ENCODE measurements around the gene SLC15A2. TPM values are rescaled to one million over a fixed set of nuclear protein-coding genes. Genes with fewer than 3 reads are reported as not detected.

SLC15A2 gene
- polyA plus RNA-seq, 1 donor (not counting 4 experiments of a cell fraction or from before 2014, with no cell fraction given), result 2.6 TPM

GRCh38 chr3:121956363-121956762, 62.2 kb downstream of the SLC15A2 start:
- no peak overlapping the region for H3K27ac ChIP-seq (ENCODE audit: control insufficient read depth, insufficient read depth, low read length)
- dilution Hi-C loops (cut with MboI; ENCODE audit: extremely low pct_ligation_motif_present, low sequenced_read_pairs), result no loop called here
- FAIRE-seq, result no peak

GRCh38 chr3:121957674-121958415, 63.6 kb downstream of the SLC15A2 start:
- TF ChIP-seq EZH2 (IDR thresholded peaks at IDR 0.05; ENCODE audit: low read length), result no peak
- H2AFZ ChIP-seq (ENCODE audit: control insufficient read depth, low read length), result no peak overlapping the region
- dilution Hi-C loops (cut with MboI; ENCODE audit: extremely low pct_ligation_motif_present, low sequenced_read_pairs), result no loop called here
- no peaks in the 10 kb centered on the region for H3K27me3 ChIP-seq (ENCODE audit: control insufficient read depth, extremely low read depth, insufficient read depth, low read length)
- no peaks in the 10 kb centered on the region for H3K9me1 ChIP-seq (ENCODE audit: control insufficient read depth, extremely low read depth, insufficient read depth, low read length)
- H3K9me3 ChIP-seq (ENCODE audit: control insufficient read depth, low read depth, low read length), result no peaks in the 10 kb centered on the region
- H3K36me3 ChIP-seq (ENCODE audit: control insufficient read depth in 2 of 2, extremely low read depth in 1 of 2, insufficient read depth in 2 of 2, low read length in 2 of 2), result no peaks in the 10 kb centered on the region
- no peak overlapping the region for H3K4me3 ChIP-seq (ENCODE audit: control insufficient read depth in 2 of 3, extremely low read depth in 1 of 3, insufficient read depth in 2 of 3, low read depth in 1 of 3, low read length in 3 of 3)
- H3K4me2 ChIP-seq (ENCODE audit: control insufficient read depth, extremely low read depth, insufficient read depth, low read depth, low read length), result no peak overlapping the region
- no peaks in the 10 kb centered on the region for H3K4me1 ChIP-seq (ENCODE audit: control insufficient read depth, extremely low read depth, insufficient read depth, low read length)
- DNase-seq (ENCODE audit: low read depth, low spot score) (no peak), FAIRE-seq (no peak)
- H3K9ac ChIP-seq (ENCODE audit: control insufficient read depth, extremely low read depth, insufficient read depth, low read length), result no peak overlapping the region
- no peak overlapping the region for H3K27ac ChIP-seq (ENCODE audit: control insufficient read depth, insufficient read depth, low read length)
- no peaks in the 10 kb centered on the region for H4K20me1 ChIP-seq (ENCODE audit: control insufficient read depth, extremely low read depth, insufficient read depth, low read length)
- H3K79me2 ChIP-seq (ENCODE audit: control insufficient read depth, insufficient read depth, low read length), result no peaks in the 10 kb centered on the region

More at GRCh38 chr3:121956363-121956762, 62.2 kb downstream of the SLC15A2 start:
- Histone ChIP-seq H3K9me1 (ENCODE audit: control insufficient read depth, extremely low read depth, insufficient read depth, low read length) (no peaks in the 10 kb centered on the region), H3K27me3 (ENCODE audit: control insufficient read depth, extremely low read depth, insufficient read depth, low read length) (no peaks in the 10 kb centered on the region), H4K20me1 (ENCODE audit: control insufficient read depth, extremely low read depth, insufficient read depth, low read length) (no peaks in the 10 kb centered on the region), H3K4me2 (ENCODE audit: control insufficient read depth, extremely low read depth, insufficient read depth, low read depth, low read length) (no peak overlapping the region), H3K79me2 (ENCODE audit: control insufficient read depth, insufficient read depth, low read length) (no peaks in the 10 kb centered on the region), H2AFZ (ENCODE audit: control insufficient read depth, low read length) (no peak overlapping the region), H3K9ac (ENCODE audit: control insufficient read depth, extremely low read depth, insufficient read depth, low read length) (no peak overlapping the region), H3K9me3 (ENCODE audit: control insufficient read depth, low read depth, low read length) (no peaks in the 10 kb centered on the region), H3K36me3 (ENCODE audit: control insufficient read depth in 2 of 2, extremely low read depth in 1 of 2, insufficient read depth in 2 of 2, low read length in 2 of 2) (no peaks in the 10 kb centered on the region), H3K4me1 (ENCODE audit: control insufficient read depth, extremely low read depth, insufficient read depth, low read length) (no peaks in the 10 kb centered on the region), H3K4me3 (ENCODE audit: control insufficient read depth in 2 of 3, extremely low read depth in 1 of 3, insufficient read depth in 2 of 3, low read depth in 1 of 3, low read length in 3 of 3) (no peak overlapping the region)
- no peak for DNase-seq (ENCODE audit: low read depth, low spot score)
- TF ChIP-seq EZH2 (IDR thresholded peaks at IDR 0.05; ENCODE audit: low read length) (no peak), CTCF (optimal IDR thresholded peaks at IDR 0.05 in 1 of 3, IDR thresholded peaks at IDR 0.05 in 1 of 3, conservative IDR thresholded peaks at IDR 0.05 in 1 of 3; ENCODE audit: extremely low read depth in 1 of 3, insufficient read depth in 2 of 3, low read length in 3 of 3) (no peak)
